ENCODE results near the gene C11orf16.
"Not testable (repeated sequence)": the region's sequence is repeated elsewhere in the genome, so short reads cannot be mapped to it uniquely, and the experiment has no call there.

The C11orf16 gene

GRCh38 chr11:8935789-8936188, 3.0 kb upstream of the C11orf16 start:
- not testable (repeated sequence) for DNase-seq (ENCODE audit: low read depth in 2 of 2)

DNA sequence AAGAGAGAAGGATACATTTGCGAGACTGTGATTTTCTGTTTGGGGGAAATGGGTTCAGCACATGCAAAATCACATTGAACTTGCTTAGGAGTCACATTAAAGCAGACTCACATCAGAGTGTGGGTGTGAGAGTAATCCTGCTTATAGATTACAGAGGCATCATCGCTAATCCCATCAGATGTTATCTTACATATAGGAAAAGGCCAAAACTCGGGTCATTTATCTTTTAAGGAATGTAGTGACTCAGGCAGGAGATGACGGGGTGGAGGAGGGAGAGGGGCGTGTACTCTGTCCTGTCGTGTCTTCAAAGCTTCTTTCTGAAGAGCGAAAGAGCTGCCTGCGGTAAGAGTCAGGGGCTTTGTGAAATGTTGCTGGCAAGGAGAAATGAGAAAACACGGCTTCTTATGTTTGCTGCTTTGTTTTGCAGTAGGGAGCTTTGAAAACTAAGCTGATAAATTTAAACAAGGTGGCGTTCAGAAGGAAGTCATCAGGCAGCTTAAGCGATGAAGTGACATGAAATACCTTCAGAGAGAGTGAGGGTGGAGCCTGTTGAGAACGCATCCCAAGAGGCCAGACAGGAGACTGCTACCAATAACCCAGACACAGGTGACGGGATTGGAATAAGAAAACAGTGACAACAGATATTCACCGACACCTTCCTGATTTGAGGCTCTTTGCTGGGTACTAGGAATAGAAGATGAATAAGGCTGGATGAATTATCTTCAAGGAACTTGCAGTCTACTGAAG, 2.2 kb upstream of the C11orf16 start:
- DNase-seq (ENCODE audit: low read depth in 2 of 2) = no peak

GRCh38 chr11:8933931-8934330, 1.2 kb upstream of the C11orf16 start:
- DNase-seq (ENCODE audit: low read depth in 2 of 2) = no peak

- DNase-seq (ENCODE audit: low read depth in 2 of 2) = no peak
Observed at GRCh38 chr11:8930456-8931175, 2.1 kb downstream of the C11orf16 start.

- DNase-seq (ENCODE audit: low read depth in 2 of 2) = no peak
Observed at GRCh38 chr11:8928981-8929615, 3.6 kb downstream of the C11orf16 start.

DNA sequence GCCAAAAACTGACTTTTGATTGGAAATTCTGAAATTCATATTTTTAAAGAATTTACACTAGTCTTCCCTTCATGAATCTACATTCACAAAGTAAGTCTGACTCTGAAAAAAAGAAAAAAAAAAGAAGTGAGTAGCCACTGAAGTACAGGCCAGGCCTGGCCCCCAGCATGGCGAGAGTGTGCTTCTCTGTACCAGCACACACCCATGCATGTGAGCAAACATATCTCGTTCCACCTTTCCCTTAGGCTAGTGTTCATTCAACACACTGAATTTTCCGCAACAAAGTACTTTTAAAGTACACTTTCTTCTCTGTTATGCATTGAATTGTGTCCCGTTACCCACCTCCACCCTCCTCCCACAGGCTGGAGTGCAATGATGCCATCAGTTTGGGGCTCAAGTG, 4.5 kb downstream of the C11orf16 start:
- DNase-seq (ENCODE audit: low read depth in 2 of 2) = no peak

- no peak for DNase-seq (ENCODE audit: low read depth in 2 of 2)
Observed at GRCh38 chr11:8927233-8927632, 5.5 kb downstream of the C11orf16 start.

GRCh38 chr11:8926236-8926635, 6.5 kb downstream of the C11orf16 start:
- no peak for DNase-seq (ENCODE audit: low read depth in 2 of 2)

DNA sequence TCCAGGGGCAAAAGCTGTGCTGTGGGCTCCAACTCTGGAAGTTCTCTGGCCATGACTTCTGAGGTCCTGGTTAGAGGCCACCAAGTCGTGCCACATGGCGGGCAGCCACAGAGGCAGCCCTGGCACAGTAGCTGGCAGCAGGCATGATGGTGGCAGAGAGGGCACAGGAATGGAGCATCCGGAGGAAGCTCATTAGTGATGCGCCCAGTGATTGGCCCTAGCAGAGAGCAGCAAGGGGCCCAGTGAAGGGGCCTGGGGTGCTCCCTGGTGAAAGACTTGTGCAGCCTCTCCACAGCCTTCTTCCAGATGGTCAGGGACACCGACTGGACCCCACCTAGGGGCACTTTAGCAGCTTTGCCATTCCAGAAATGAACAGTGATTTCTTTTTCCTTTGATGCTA, 7.0 kb downstream of the C11orf16 start:
- no peak for DNase-seq (ENCODE audit: low read depth in 2 of 2)

DNA sequence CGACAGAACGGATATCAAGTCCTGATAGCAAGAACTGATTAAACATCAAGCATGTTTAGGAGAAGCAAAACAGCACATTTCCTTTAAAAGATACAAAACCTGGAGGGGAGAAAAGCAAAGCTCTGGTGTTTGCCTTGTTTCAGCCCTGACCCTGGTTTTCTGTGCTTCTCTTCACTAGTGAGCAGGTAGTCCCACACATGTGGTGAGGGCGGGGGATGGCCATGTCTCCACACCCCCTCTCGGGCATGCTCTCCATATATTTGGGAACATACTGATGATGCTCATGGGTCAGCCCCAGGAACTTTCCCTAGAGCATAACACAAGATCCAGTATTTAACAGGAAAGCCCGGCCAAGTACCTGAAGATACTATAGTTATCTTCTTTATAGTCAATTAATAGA, 10.1 kb downstream of the C11orf16 start:
- DNase-seq (ENCODE audit: low read depth in 2 of 2) = no peak

GRCh38 chr11:8917157-8917825, 15.5 kb downstream of the C11orf16 start:
- DNase-seq (ENCODE audit: low read depth in 2 of 2) = no peak

DNA sequence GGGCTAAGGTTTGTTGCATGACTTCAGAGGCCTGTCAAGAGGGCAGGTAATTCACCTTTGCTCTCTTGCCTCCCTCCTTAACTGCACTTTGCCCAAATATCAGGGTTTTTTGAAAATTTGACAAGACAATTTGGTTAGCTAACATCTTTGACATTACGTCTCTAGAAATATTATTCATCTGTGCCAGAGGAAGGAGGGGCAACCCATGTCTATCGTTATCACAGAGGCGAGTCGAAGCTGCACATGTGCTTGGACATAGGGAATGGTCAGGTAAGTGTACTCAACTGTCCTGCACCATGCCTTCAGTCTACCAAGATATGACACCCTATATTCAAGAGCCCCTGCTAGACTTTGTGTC, 18.1 kb downstream of the C11orf16 start:
- no peak for DNase-seq (ENCODE audit: low read depth in 2 of 2)

GRCh38 chr11:8913961-8914660, 18.6 kb downstream of the C11orf16 start:
- DNase-seq (ENCODE audit: low read depth in 2 of 2) = peak in 1 of 2 donors; percentile 4

- peak; percentile 73 to 89 for DNase-seq (ENCODE audit: low read depth in 2 of 2)
Observed at GRCh38 chr11:8911029-8911823, 21.5 kb downstream of the C11orf16 start, which contains the start of gene AKIP1. Gene AKIP1, plus strand, starts transcription at chr11:8911189. Its CDS starts 261 bp downstream, at chr11:8911450.

DNA sequence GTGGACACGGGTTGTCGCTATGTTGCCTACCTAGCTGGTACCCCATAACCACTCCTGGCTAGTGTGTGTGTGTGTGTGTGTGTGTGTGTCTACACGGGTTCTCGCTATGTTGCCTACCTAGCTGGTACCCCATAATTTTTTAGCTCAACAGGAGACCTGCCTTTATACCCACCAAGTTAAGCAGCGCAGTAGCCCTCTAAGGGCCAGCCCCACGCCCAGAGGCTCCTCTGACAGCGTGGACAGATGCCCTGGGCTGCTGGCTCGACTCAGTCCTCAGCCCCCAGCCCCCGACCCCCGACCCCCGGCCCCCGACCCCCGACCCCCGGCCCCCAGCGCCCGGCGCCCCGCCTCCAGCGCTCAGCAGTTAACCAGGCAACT, 22.1 kb downstream of the C11orf16 start:
- no peak for DNase-seq (ENCODE audit: low read depth in 2 of 2)

DNA sequence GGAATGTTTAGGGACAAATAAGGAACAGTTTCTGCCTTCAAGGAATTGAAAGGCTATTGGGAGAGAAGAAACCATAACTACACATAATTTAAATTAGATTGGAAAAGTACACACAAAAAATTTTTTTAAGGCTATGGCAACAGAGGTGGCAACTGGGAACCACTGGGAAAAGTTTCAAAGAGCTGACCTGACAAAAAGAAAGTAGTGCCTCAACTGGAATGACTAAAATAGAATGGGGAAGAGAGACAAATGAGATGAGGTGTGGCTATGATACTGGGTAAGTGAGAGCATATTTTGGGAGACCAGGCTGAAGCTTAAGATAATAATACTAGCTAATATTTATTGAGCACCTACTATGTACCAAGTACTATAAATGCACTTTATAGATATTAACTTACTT, 24.6 kb downstream of the C11orf16 start:
- DNase-seq (ENCODE audit: low read depth in 2 of 2) = no peak

DNA sequence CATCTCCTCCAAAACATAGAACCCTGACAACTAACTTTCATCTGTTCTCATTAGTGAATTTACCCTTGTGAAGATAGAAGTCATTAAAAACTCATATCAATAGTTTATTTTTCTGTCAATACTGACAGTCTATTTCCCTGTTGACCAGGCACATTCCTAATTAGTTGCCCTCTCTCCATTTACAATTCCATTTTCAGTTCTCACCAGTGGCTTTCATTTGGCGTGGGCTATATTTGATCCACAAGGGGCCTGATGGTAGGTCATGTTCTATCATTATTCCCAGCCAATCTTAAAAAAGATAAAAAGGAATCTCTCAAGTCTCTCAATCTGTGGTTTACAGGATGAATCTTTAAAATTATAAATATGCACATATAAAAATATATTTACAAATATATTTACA, 25.6 kb downstream of the C11orf16 start:
- no peak for DNase-seq (ENCODE audit: low read depth in 2 of 2)

GRCh38 chr11:8905528-8906165, 27.1 kb downstream of the C11orf16 start:
- DNase-seq (ENCODE audit: low read depth in 2 of 2) = no peak

DNA sequence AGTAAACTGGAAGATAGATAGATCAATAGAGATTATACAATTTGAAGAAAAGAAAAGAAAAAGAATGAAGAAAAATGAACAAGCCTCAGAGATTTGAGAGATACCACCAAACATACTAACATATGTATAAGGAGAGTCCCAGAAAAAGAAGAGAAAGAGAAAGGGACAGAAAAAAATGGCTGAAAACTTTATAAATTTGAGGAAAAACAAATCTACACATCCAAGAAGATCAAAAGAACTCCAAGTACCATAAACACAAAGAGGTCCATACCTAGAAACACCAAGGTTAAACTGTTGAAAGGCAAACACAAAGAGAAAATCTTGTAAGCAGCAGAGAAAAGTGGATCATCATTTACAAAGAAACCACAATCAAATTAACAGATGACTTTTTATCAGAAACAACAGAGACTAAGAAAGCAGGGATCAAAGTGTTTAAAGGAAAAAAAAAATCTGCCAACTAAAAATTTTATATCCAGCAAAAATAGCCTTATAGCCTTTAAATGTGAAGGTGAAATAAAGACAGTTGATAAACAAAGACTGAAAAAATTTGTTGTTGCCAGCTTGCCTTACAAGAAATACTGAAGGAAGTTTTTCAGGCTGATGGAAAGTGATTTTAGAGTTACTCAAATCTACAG, 33.5 kb downstream of the C11orf16 start:
- no peak for DNase-seq (ENCODE audit: low read depth in 2 of 2)

DNA sequence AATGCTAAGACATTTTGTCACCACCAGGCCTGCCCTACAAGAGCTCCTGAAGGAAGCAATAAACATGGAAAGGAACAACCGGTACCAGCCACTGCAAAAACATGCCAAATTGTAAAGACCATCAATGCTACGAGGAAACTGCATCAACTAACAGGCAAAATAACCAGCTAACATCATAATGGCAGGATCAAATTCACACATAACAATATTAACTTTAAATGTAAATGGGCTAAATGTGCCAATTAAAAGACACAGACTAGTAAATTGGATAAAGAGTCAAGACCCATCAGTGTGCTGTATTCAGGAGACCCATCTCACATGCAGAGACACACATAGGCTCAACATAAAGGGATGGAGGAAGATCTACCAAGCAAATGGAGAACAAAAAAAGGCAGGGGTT, 41.6 kb downstream of the C11orf16 start:
- not testable (repeated sequence) for DNase-seq (ENCODE audit: low read depth in 2 of 2)

Data from stimulated activated CD4-positive, alpha-beta T cell treated with anti-CD3 and anti-CD28 coated beads, Interleukin-4, amount 100 ng/mL, for 48 hours (primary cell).